Nephron (organoid): ENCODE data around the gene NIT2.
A peak's percentile ranks its signal among the peaks of the same experiment; 100 is the strongest.

Experiments
- H3K27ac Mint-ChIP-seq, 3 experiments: 2 replicates each; pipeline ENCODE4 v1.8.0; 2020; ENCODE audit warnings: mixed read lengths in 3 of 3, mild to moderate bottlenecking in 2 of 3, moderate library complexity in 1 of 3
- H3K27me3 Mint-ChIP-seq: 2 replicates; pipeline ENCODE4 v1.8.0; 2021; ENCODE audit warnings: low read depth, mild to moderate bottlenecking, moderate library complexity, mixed read lengths
- H3K36me3 Mint-ChIP-seq: 2 replicates; pipeline ENCODE4 v1.8.0; 2020; ENCODE audit warnings: low read depth, mixed read lengths
- H3K4me1 Mint-ChIP-seq: 2 replicates; pipeline ENCODE4 v1.8.0; 2020; ENCODE audit warnings: mixed read lengths
- H3K4me3 Mint-ChIP-seq, 3 experiments: 2 replicates each; pipeline ENCODE4 v1.8.0; 2020; ENCODE audit warnings: mild to moderate bottlenecking in 3 of 3, mixed read lengths in 3 of 3, moderate library complexity in 2 of 3
- H3K9me3 Mint-ChIP-seq: 2 replicates; pipeline ENCODE4 v1.8.0; 2020; ENCODE audit warnings: mixed read lengths
- CTCF ChIP-seq, 3 experiments: fragments of 200-600 bp; sonication (generic); IDR thresholded peaks; one replicate each; pipeline ENCODE4 v1.5.0; 2021; ENCODE audit warnings: antibody characterized with exemption in 3 of 3; ENCODE audit not compliant: unreplicated experiment in 3 of 3

The NIT2 gene

GRCh38 chr3:100334488-100335351, at the start of gene NIT2:
TSS of gene NIT2 (plus strand) at chr3:100334757. CDS start at chr3:100334792, 35 bp downstream.
- H3K27me3 Mint-ChIP-seq, result no peaks in the 10 kb centered on the region
- no peaks in the 10 kb centered on the region for H3K36me3 Mint-ChIP-seq
- H3K27ac Mint-ChIP-seq, result peak within 1 kb of the TSS; percentile 74 to 88 (median 86)
- TF ChIP-seq CTCF (IDR thresholded peaks at IDR 0.05; ENCODE audit: unreplicated experiment in 3 of 3), result no peak
- no peaks in the 10 kb centered on the region for H3K9me3 Mint-ChIP-seq
- H3K4me3 Mint-ChIP-seq, result peak within 1 kb of the TSS; percentile 85 to 93 (median 93)
- peaks cover 12% of the 10 kb centered on the region for H3K4me1 Mint-ChIP-seq

GRCh38 chr3:100288288-100288894, 46.2 kb upstream of the NIT2 start:
- TF ChIP-seq CTCF (IDR thresholded peaks at IDR 0.05; ENCODE audit: unreplicated experiment in 3 of 3), result no peak
- H3K27me3 Mint-ChIP-seq, result no peaks in the 10 kb centered on the region
- H3K27ac Mint-ChIP-seq, result no peak overlapping the region
- H3K9me3 Mint-ChIP-seq, result no peaks in the 10 kb centered on the region
- peaks cover 38% of the 10 kb centered on the region for H3K36me3 Mint-ChIP-seq
- H3K4me3 Mint-ChIP-seq, result no peak overlapping the region
- no peaks in the 10 kb centered on the region for H3K4me1 Mint-ChIP-seq

GRCh38 chr3:100289339-100289738, 45.2 kb upstream of the NIT2 start:
- no peaks in the 10 kb centered on the region for H3K9me3 Mint-ChIP-seq
- no peak for TF ChIP-seq CTCF (IDR thresholded peaks at IDR 0.05; ENCODE audit: unreplicated experiment in 3 of 3)

GRCh38 chr3:100295089-100295488, 39.5 kb upstream of the NIT2 start:
- H3K4me1 Mint-ChIP-seq, result no peaks in the 10 kb centered on the region
- H3K4me3 Mint-ChIP-seq, result no peak overlapping the region
- peaks cover 50% of the 10 kb centered on the region for H3K36me3 Mint-ChIP-seq
- H3K9me3 Mint-ChIP-seq, result no peaks in the 10 kb centered on the region
- H3K27ac Mint-ChIP-seq, result no peak overlapping the region
- TF ChIP-seq CTCF (IDR thresholded peaks at IDR 0.05; ENCODE audit: unreplicated experiment in 3 of 3), result no peak
- H3K27me3 Mint-ChIP-seq, result no peaks in the 10 kb centered on the region

More at GRCh38 chr3:100289339-100289738, 45.2 kb upstream of the NIT2 start:
- H3K4me1 Mint-ChIP-seq, result no peaks in the 10 kb centered on the region
- no peak overlapping the region for H3K4me3 Mint-ChIP-seq
- H3K27ac Mint-ChIP-seq, result no peak overlapping the region
- H3K27me3 Mint-ChIP-seq, result no peaks in the 10 kb centered on the region
- H3K36me3 Mint-ChIP-seq, result peaks cover 31% of the 10 kb centered on the region

- Mint-ChIP-seq H3K36me3 (peaks cover 52% of the 10 kb centered on the region), H3K27ac (no peak overlapping the region), H3K4me1 (no peaks in the 10 kb centered on the region), H3K27me3 (no peaks in the 10 kb centered on the region), H3K4me3 (no peak overlapping the region), H3K9me3 (no peaks in the 10 kb centered on the region)
- TF ChIP-seq CTCF (IDR thresholded peaks at IDR 0.05; ENCODE audit: unreplicated experiment in 3 of 3), result no peak
Observed at GRCh38 chr3:100297784-100298183, 36.8 kb upstream of the NIT2 start.
